Neural progenitor cell (in vitro differentiated cells): ENCODE measurements around the gene HCAR2. TPM values are rescaled to one million over a fixed set of nuclear protein-coding genes. Genes with fewer than 3 reads are reported as not detected.

Source experiments
- DNase-seq: peaks from one replicate; pipeline ENCODE4 v3.0.0-alpha.2; 2016; ENCODE audit warnings: low spot score
- H2AFZ ChIP-seq: fragments of 200-600 bp; sonication (generic); replicated peaks from 2 replicates; pipeline ENCODE4 v1.6.1; 2016; ENCODE audit warnings: antibody characterized with exemption
- H3F3A ChIP-seq: fragments of 200-600 bp; sonication (generic); 2 replicates; pipeline ENCODE4 v1.6.1; 2016; ENCODE audit warnings: antibody characterized with exemption, low read depth
- H3K27ac ChIP-seq: fragments of 200-600 bp; sonication (generic); 2 replicates; pipeline ENCODE4 v1.5.1; 2016; ENCODE audit warnings: mild to moderate bottlenecking
- H3K27me3 ChIP-seq: fragments of 200-600 bp; sonication (generic); 2 replicates; pipeline ENCODE4 v1.6.1; 2016; ENCODE audit warnings: mild to moderate bottlenecking, moderate library complexity
- H3K36me3 ChIP-seq: fragments of 200-600 bp; sonication (generic); 2 replicates; pipeline ENCODE4 v1.5.1; 2016
- H3K4me1 ChIP-seq: fragments of 200-600 bp; sonication (generic); 2 replicates; pipeline ENCODE4 v1.6.1; 2016; ENCODE audit warnings: mixed run types
- H3K4me2 ChIP-seq: fragments of 200-600 bp; sonication (generic); 2 replicates; pipeline ENCODE4 v1.6.1; 2016
- H3K4me3 ChIP-seq: fragments of 200-600 bp; sonication (generic); 2 replicates; pipeline ENCODE4 v1.5.1; 2016
- H3K79me2 ChIP-seq: fragments of 200-600 bp; sonication (generic); 2 replicates; pipeline ENCODE4 v1.6.1; 2016; ENCODE audit warnings: low read depth
- H3K9ac ChIP-seq: fragments of 200-600 bp; sonication (generic); 2 replicates; pipeline ENCODE4 v1.6.1; 2016
- H3K9me3 ChIP-seq: fragments of 200-600 bp; sonication (generic); 2 replicates; pipeline ENCODE4 v1.5.1; 2016; ENCODE audit warnings: low read depth
- H4K20me1 ChIP-seq: fragments of 200-600 bp; sonication (generic); 2 replicates; pipeline ENCODE4 v1.6.1; 2016; ENCODE audit warnings: low read depth
- H3K27ac Mint-ChIP-seq: 3 replicates; pipeline ENCODE4 v1.8.0; 2021; ENCODE audit warnings: mixed read lengths
- H3K27me3 Mint-ChIP-seq: 2 replicates; pipeline ENCODE4 v1.8.0; 2022; ENCODE audit warnings: low read depth, mild to moderate bottlenecking, inconsistent platforms, moderate library complexity, mixed read lengths; ENCODE audit not compliant: insufficient read depth
- H3K36me3 Mint-ChIP-seq: 3 replicates; pipeline ENCODE4 v1.8.0; 2021; ENCODE audit warnings: mixed read lengths
- H3K4me1 Mint-ChIP-seq: 3 replicates; pipeline ENCODE4 v1.8.0; 2021; ENCODE audit warnings: mixed read lengths
- H3K4me3 Mint-ChIP-seq: 3 replicates; pipeline ENCODE4 v1.8.0; 2021; ENCODE audit warnings: mild to moderate bottlenecking, moderate library complexity, mixed read lengths
- H3K9me3 Mint-ChIP-seq: 3 replicates; pipeline ENCODE4 v1.8.0; 2020; ENCODE audit warnings: mixed read lengths
- CTCF ChIP-seq: fragments of 200-600 bp; sonication (generic); IDR thresholded peaks from 2 replicates; pipeline ENCODE4 v1.5.1; 2017; ENCODE audit warnings: antibody characterized with exemption, mild to moderate bottlenecking
- EZH2 ChIP-seq: fragments of 200-600 bp; sonication (generic); IDR thresholded peaks from 2 replicates; pipeline ENCODE4 v1.6.1; 2017; ENCODE audit warnings: antibody characterized with exemption, mild to moderate bottlenecking, moderate library complexity
- EZH2phosphoT487 ChIP-seq: fragments of 200-600 bp; sonication (generic); IDR thresholded peaks from 2 replicates; pipeline ENCODE4 v1.6.1; 2017; ENCODE audit warnings: antibody characterized with exemption
- total RNA-seq: library from RNA; depleted of rRNA; stranded (reverse); fragments of >200 nt; gene quantifications from 2 replicates; pipeline ENCODE4 v1.2.3, GENCODE V29; 2015; ENCODE audit warnings: low replicate concordance

The HCAR2 gene
- total RNA-seq, 1 donor from 2014 or later = not detected

- DNase-seq = no peak
- no peaks in the 10 kb centered on the region for H3K9me3 Mint-ChIP-seq
- Histone ChIP-seq H3K27ac (no peak overlapping the region), H3K9me3 (no peaks in the 10 kb centered on the region), H3K9ac (no peak overlapping the region), H3K4me2 (no peak overlapping the region), H3K79me2 (no peaks in the 10 kb centered on the region), H3K4me3 (no peak overlapping the region), H3K36me3 (no peaks in the 10 kb centered on the region), H3K4me1 (no peaks in the 10 kb centered on the region), H2AFZ (no peak overlapping the region), H3F3A (no peaks in the 10 kb centered on the region), H4K20me1 (no peaks in the 10 kb centered on the region), H3K27me3 (no peaks in the 10 kb centered on the region)
- H3K36me3 Mint-ChIP-seq = no peaks in the 10 kb centered on the region
- TF ChIP-seq CTCF (no peak), EZH2 (no peak), EZH2phosphoT487 (no peak)
- peaks cover 9% of the 10 kb centered on the region for H3K4me1 Mint-ChIP-seq
- H3K27me3 Mint-ChIP-seq = no peaks in the 10 kb centered on the region
- no peak overlapping the region for H3K27ac Mint-ChIP-seq
- H3K4me3 Mint-ChIP-seq = no peak overlapping the region
Observed at GRCh38 chr12:122725452-122726079, 22.4 kb upstream of the HCAR2 start.

DNA sequence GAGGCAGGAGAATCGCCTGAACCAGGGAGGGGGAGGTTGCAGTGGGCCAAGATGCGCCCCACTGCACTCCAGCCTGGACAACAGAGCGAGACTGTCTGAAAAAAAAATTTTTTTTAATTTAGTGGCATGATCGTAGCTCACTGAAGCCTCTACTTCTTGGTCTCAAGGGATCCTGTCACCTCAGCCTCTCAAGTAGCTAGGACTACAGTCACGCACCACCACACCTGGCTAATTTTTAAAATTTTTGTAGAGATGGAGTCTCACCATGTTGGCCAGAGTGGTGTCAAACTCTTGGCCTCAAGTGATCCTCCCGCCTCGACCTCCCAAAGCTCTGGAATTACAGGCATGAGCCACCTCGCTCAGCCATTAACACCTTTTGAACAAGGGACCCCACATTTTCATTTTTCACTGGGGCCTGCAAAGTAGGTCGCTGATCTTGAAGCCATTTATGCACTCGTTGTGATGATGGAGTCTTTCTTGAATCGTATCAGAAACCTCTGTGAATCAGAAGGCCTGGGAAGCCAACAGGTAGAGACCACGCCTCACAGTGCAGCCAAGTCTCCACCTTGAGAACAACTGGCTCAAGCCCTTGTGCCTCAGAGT is 21.6 kb upstream of the HCAR2 start:
- Mint-ChIP-seq H3K36me3 (no peaks in the 10 kb centered on the region), H3K27ac (no peak overlapping the region), H3K4me1 (peaks cover 9% of the 10 kb centered on the region), H3K27me3 (no peaks in the 10 kb centered on the region), H3K9me3 (no peaks in the 10 kb centered on the region), H3K4me3 (no peak overlapping the region)
- Histone ChIP-seq H3K9me3 (no peaks in the 10 kb centered on the region), H3K27ac (no peak overlapping the region), H4K20me1 (no peaks in the 10 kb centered on the region), H3K27me3 (no peaks in the 10 kb centered on the region), H3K4me3 (no peak overlapping the region), H3K9ac (no peak overlapping the region), H2AFZ (no peak overlapping the region), H3F3A (no peaks in the 10 kb centered on the region), H3K79me2 (no peaks in the 10 kb centered on the region), H3K4me2 (no peak overlapping the region), H3K36me3 (no peaks in the 10 kb centered on the region), H3K4me1 (no peaks in the 10 kb centered on the region)
- no peak for DNase-seq
- TF ChIP-seq EZH2 (no peak), EZH2phosphoT487 (no peak), CTCF (no peak)

GRCh38 chr12:122722387-122722786 is 19.2 kb upstream of the HCAR2 start:
- no peaks in the 10 kb centered on the region for H3K79me2 ChIP-seq
- no peaks in the 10 kb centered on the region for H3K27me3 Mint-ChIP-seq
- no peak overlapping the region for H3K9ac ChIP-seq
- no peak overlapping the region for H3K4me3 ChIP-seq
- no peak overlapping the region for H3K4me3 Mint-ChIP-seq
- no peaks in the 10 kb centered on the region for H3K27me3 ChIP-seq
- H4K20me1 ChIP-seq = no peaks in the 10 kb centered on the region
- H3K9me3 ChIP-seq = no peaks in the 10 kb centered on the region
- H3F3A ChIP-seq = no peaks in the 10 kb centered on the region
- peaks cover 9% of the 10 kb centered on the region for H3K4me1 Mint-ChIP-seq
- no peak for DNase-seq
- H3K4me1 ChIP-seq = no peaks in the 10 kb centered on the region
- no peak overlapping the region for H3K27ac Mint-ChIP-seq
- H3K36me3 Mint-ChIP-seq = no peaks in the 10 kb centered on the region
- no peaks in the 10 kb centered on the region for H3K9me3 Mint-ChIP-seq
- no peak overlapping the region for H3K4me2 ChIP-seq
- H3K27ac ChIP-seq = no peak overlapping the region
- TF ChIP-seq EZH2phosphoT487 (no peak), EZH2 (no peak), CTCF (no peak)
- no peak overlapping the region for H2AFZ ChIP-seq
- no peaks in the 10 kb centered on the region for H3K36me3 ChIP-seq
